GM21447 (cell line): ENCODE measurements around the gene TENM4.

Experiments
- ATAC-seq: cut with Tn5 transposase; IDR thresholded peaks from one replicate; pipeline ENCODE4 v1.9.1; 2021; ENCODE audit not compliant: unreplicated experiment

TENM4 gene

DNA sequence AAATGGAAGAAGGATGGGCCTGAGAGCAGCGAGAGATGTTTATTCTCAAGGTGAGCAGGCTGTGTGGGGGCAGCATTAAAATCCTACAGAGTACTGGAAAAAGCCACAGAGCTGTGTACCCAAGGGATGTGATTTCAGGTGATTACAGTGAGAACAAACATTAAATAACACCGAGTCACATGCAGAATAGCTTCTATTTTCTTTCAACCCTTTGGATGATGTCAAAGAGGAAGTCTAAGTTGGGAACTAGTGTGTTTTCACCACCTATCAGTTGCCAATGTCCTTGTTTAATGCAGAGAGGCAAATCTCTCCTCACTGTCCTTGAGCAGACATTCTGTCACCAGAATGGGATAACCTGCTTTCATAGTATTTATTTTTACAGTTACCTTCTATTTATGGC lies 486.6 kb downstream of the TENM4 start:
- no peak for ATAC-seq

DNA sequence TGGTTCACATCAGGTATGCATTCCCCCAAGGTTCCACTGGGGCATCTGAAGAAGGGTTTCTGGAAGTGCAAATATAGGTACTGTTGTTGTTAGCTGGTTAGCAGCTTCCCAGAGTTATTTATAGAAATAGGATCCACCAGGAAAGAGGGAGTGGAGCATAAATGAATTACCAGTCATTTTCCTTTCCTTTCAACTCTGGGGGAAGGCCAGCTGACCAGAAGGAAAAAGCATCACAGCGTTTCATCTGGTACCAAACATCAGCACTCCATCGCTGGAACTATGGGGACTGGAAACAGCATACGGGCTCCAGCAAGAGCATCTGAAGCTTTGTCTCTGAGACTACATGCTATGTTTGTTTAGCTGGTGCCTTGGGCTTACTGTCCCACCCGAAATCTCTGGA lies 487.9 kb downstream of the TENM4 start:
- ATAC-seq, result no peak

DNA sequence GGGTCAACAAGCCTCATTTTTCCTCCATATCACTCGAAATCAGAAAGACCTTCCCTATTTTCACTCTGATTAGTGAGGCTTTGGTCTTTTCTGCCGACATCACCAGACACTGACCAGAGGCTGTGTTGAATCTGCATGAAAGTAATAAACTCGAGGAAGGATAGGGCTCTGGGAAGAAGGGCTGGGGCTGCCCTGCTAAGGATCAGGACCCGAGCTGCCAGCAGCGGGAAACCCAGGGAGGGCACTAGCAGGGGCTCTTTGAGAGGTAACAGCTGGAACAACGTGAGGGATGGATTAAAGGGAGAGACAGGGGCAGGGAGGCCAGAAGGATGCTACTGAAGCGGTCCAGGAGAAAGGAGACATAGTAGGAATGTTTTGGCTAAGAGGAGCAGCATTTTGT lies 488.7 kb downstream of the TENM4 start:
- no peak for ATAC-seq

DNA sequence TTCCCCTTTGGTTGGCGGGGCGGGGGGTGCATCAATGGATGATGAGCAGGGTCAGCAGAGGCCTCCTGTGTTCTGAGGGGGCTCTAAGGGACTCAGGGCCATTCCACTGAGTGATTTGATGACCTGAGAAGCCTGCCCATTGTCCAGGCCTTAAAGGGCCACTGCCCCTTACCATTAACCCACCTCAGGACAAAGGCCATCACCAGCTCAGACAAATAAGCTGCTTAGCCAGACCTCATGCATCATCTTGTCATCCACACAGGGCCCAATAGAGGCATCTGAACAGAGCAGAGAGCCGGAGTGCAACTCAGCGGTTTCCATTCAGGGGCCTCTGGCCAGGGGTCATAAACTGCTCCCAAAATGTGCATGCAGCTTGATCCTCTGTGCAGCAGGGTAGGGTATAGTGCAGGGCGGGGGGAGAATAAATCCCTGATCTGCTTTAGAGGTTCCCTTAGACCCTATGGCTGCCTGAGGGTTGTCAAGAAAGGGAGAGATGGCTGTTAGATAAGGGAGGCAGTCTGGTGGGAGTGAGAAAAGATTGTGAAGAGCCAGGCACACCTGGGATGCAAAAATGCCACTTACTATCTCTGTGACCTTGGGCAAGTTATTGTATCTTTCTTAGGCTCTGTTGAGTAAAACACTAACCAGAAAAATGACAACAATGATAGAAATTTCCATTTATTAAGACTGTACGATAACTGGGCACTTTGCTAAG lies 490.7 kb downstream of the TENM4 start:
- ATAC-seq, result no peak

DNA sequence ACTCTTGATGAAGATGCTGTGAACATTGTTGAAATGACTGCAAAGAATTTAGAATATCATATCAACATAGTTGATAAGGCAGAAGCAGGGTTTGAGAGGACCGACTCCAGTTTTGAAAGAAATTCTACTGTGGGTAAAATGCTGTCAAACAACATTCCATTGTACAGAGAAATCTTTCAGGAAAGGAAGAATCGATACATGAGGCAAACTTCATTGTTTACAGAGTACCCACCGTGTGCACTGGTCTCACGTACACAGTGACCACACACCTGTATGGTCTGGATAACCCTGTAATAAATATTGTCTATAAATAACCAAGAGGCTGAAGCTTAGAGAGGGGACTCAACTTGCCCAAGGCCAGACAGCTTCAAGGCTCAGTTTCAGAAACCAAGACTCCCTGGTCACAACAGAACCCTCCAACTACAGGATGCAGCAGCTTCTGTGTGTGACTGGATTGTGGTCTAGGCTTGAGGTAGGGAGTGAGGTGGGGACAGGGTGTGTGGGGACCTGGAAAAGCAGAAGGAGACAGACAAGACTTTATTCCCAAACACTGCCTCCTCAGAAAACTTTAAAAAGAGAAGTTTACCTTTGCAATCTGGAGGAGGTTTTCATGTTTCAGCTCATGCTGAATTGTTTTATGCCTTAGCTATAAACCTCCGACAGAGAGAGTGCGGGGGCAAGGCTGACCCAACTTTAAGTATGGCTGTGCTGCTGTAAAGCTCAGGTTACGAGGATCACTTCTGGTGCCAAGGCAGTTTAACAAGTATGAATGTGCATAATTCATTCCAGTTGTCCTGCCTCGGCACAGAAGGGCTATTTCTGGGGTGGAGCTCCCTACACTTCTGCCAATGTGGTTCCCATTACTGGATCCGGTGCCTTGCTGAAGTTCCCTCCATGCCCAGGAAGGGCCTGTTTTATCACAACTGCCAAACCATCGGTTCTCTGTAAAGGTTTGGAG lies 493.6 kb downstream of the TENM4 start:
- no peak for ATAC-seq

DNA sequence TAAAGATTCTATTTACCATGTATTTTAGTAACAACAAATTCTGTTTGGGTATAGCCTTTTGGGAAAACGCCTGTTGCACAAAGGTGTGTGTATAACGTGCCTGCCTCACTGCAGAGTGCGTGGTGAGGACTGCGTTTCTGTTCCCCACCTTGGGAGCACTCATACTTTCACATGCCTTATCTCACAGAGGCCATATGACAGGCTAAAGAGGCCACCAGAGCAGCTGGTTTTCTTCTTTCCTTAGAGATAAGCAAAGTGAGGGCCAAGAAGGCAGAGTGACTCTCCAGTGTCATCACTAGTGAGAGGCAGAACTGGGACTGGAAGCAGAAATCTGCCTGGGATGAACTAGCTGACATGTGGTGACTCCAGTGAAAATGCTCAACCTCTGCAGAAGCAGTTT lies 497.0 kb downstream of the TENM4 start:
- ATAC-seq, result no peak

DNA sequence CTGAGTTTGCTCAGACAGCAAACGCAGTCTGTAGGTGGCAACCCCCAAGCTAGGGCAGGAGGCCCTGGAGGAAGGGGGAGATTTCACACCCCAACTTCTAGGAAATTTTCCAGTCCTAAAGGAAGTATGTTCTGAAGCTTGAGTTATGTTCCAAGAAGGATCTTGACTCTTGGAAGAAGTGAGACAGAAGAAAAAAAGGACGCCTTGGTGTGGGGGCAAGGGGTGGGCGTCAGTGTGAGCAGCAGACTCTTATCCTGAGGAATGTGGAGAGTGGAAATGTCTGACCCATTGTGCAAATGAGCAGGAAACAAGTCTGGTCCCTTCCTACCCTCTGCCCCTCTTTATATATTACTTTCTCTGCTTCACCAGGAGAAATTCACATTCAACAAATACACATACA lies 497.7 kb downstream of the TENM4 start:
- no peak for ATAC-seq

DNA sequence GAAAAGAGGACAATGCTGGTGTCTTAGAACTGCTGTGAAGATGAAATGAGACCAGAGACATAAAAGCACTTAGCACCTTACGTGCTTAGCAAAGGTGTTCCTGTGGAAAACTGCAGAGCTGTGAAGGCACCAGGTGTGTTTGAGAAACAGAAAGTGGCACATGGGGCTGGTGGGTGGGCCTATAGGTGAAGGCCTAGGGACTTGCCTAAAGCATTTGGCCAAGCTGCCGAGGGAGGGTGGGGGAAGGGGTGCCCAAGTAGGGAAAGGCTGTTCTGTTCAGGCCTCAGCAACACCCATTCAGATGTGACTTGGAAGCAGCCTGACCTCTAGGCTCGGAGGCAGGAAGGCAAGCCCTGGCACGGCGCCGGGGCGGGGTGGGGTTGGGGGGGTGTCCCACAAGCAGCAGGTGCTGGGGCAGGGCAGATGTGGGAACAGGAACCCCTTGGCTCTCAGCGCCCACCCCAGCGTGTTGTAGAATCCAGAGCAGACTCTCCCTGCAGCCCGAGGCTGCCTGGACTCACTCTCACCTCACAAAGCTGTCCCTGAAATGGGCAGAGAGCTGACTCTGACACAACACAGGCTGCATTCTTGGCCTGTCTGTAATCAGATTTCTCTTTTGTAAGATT lies 499.5 kb downstream of the TENM4 start:
- ATAC-seq, result no peak

DNA sequence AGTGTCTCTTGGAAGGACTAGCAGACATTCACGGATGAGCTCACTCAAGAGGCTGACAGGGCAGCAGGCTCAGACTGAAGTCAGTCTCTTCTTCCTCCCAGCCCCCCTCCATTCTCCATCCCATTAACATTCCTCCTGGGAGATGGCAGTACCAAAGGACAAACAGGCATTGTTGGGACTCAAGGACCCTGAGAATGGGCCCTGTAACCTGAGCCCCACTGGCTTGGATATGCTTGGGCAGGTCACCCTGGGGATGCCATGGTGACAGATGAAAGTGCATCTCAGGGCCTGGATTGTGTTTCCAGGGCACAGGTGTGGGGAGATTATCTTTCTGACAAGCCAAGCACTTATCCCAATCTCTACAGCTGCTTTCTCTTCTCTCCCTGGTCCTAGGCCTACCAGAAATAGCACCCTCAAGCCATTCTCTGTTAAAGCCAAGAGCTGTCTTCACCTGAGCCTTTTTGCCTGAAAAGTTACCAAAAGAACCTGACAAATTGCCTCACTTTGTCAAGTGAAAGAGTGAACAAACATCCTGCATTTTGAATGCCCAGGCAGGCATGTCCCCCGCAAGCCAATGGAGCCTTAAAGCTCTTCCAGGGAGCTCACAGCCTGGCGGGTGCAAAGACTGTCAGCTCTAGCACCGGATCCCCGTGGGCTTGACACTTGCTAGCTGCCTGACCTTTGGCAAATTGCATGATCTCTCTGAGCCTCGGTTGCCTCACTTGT lies 500.2 kb downstream of the TENM4 start:
- no peak for ATAC-seq

DNA sequence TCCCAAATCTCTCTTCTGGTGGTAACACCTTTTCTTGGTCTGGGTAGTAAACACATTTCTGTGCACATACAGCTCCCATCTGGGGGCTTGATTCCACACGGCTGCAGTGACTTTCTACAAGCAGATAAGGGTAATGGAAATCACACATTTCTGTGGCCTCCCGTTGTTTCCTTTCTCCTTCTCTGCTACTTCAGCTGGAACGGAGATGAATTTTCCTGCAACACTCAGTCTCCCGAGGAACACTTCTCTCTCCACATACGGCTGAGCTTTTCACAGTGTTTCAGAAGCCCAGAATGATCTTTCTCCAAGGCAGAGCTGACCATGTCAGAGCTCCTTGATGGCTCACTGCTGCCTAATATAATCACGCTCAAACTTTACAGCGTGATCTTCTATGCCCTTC lies 501.9 kb downstream of the TENM4 start:
- no peak for ATAC-seq

DNA sequence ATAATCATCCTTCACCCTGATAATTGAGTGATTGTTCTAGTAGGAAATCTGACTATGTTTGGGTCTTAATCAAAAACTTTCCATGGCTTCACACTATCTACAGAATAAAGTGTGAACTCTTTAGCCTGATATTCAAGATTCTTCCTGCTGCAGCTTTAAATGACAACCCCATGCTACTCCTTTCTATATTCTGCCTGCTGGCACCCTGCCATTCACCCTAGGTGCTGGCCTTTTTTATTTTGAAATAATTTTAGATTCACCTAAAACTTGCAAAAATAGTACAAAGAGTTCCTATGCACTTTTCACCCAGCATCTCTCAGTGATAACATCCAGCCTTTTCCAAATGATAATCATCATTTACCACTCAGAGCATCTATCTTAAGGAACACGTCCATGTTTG lies 502.8 kb downstream of the TENM4 start:
- ATAC-seq, result no peak

DNA sequence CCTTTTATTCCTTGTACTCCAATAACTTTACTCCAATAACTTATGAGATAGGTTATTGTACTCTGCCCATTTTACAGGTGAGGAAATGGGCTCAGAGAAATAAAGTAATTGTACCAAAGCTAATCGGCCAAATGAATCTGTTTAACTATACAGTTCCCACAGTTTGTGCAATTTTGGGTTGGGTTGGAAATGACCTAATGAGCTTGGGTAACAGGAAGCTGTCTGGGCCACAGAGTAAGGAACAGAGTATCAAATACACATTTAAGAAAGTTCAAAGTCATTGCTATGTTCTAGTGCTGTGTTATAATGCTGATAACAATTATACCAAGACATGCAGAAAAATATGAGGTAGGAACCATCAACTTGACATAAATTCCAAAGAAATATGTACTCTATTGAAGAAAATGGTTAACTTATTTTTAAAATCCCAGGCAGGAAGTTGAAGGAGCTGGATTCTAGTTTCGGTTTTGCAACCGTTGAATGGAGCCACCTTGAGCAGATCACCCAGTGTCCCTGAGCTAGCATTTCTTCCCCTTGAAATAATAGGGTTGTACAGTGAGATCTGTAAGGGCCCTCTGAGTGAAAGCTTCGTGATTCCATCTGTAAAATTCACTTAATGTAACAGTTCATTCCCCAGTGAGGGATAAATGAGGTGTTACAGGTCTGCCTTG lies 505.3 kb downstream of the TENM4 start:
- ATAC-seq, result no peak

DNA sequence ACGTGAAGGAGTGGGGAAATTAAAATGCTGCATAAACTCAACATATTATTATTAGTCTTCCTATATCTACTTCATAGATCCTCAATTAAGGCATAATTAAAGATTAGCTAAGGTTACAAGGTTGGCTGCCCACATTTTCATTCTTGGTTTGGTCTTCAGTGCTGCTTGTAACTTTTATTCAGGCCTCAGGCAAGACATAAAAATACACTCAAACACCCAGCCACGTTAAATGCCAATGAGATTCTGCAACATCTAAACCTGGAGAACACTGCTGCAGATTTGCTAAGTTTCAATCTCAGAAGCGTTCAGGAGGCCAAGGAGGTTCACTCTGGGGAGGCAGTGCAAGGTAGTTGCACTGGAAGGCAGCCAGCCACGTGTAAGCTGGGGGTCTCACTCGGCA lies 507.5 kb downstream of the TENM4 start:
- no peak for ATAC-seq

DNA sequence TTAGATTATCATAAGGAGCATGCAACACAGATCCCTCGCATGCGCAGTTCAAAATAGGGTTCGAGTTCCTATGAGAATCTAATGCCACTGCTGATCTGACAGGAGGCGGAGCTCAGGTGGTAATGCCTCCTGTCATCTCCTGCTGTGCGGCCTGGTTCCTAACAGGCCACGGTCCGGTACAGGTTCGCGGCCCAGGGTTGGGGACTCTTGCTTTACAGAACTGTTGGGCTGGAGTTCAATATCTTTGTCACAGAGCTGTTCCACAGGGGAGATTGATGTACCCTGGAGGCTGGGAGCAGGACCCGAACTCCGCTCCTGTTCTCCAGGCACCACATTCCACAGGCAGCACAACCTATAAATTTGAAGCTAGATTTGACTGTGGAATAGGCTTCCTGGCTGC lies 508.1 kb downstream of the TENM4 start:
- no peak for ATAC-seq

DNA sequence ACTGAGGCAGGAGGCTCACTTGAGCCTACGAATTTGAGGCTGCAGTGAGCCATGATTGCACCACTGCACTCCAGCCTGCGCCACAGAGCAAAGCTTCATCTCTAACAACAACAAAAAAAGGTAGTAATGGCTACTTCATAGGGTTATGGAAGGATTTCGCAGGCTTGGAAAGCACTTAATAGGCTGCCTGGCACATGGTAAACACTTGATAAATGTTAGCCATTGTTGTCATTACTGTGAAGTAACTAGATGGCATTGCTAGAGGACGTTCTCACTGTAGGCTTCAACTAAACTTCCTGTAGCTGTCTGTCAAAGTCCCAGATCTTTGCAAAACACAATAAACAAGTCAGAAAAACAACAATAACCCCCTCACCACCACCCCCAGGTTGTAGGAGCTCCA lies 508.9 kb downstream of the TENM4 start:
- ATAC-seq, result no peak

DNA sequence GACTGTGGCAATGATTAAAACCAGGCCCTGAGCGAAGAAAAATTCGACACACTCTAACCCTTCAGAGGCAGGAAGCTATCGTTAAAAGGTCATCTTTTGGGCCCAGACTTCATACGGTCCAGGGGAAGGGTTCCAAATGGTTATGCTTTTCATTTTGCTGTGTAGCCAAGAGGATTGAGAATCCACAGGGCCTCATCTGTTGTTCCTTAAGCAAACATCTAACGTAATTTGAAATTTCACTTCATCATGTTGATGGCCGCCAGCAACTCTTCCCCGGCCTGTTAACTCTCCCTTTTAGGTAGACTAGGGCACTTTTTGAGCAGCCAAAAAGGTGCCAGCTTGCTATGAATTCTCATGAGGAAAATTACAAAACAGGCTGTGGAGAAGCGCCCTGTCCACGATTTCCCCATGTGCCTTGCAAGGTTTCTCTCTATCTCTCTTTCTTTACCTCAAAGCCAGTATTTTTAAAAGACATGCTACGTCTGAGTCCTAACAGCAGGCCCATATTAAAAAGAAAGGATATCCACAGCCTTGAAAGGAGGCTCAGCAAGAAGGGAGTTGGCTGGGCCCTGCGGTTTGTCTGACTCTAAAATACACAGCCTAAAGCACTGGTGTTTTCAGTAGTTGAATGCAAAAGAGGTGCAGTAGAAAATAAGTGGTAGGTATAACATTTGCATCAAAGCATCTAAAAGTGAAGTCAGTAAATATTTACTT lies 509.9 kb downstream of the TENM4 start:
- no peak for ATAC-seq

DNA sequence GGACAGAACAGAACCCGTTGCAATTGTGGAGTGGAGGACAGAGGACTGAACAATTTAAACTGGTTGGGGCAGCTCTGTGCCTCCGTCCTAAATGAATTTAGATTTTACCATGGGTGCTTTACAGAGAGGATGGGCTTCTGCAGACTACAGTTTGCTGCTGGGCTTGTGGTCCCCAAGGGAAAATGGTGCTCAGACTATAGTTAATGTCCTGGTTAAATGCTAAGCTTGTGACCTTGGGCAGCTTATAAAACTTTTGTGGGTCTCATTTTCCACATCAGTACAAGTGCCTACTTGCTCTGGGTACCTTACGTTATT lies 511.0 kb downstream of the TENM4 start:
- ATAC-seq, result no peak

DNA sequence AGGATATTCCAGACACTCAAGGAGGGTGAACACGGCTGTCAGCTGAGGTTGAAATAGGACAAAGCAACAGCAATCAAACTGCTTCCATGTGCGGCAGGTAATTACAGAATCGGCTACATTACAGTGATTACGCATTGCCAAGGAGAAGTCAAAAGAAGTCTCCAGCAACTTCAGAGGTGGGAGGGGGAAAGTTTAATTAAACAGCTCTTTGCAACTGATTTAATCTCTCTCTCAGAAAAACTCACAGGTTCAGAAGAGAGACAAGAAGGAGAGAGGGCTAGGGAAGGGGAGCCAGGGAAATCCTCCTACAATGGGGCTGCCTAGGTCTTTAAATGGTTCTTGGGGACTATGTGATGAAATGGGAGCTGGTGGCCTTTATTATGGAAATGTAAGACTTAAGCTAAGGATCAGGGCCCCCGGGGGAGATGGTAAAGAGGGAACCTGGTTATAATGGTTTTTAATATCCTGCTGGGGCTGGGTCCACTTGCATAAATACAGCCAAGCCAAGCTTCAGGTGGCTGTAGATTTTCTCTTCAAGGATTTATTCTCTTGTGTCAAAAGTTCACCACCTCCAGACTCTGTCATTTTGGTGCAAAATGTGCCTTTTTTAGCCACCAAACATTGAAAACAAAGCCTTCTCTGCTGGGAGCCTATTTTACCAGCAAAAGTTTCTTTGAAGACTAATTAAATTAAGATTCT lies 511.5 kb downstream of the TENM4 start:
- no peak for ATAC-seq

DNA sequence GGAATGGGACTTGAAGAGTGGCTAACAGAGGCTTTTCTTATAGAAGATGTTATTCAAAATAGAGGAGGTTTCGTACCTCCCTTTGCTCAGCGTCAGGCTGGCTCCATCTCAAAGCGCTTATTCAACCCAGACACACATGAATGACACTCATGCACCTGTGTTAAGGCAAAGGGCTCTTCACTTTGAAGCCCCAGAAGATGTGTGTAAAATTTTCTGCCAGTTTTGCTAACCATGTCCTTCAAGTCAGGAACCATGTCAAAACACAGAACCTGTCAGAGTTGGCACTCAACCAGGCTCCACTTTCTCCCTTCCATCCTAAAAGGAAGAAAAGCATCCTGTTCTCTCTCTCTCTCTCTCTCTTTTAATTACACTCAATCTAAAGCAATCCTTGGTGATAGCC lies 513.3 kb downstream of the TENM4 start:
- no peak for ATAC-seq
